ENCODE measurements around the gene FILIP1L. TPM values are rescaled to one million over a fixed set of nuclear protein-coding genes. Genes with fewer than 3 reads are reported as not detected.

Gene FILIP1L
- total RNA-seq, 1 donor from 2014 or later, result 0.15 TPM

GRCh38 chr3:99907959-99908544 lies 206.2 kb downstream of the FILIP1L start:
- Histone ChIP-seq H3F3A (ENCODE audit: low read depth) (no peaks in the 10 kb centered on the region), H3K36me3 (no peaks in the 10 kb centered on the region), H4K20me1 (ENCODE audit: low read depth) (peaks cover 12% of the 10 kb centered on the region), H3K4me1 (peaks cover 16% of the 10 kb centered on the region), H3K9ac (no peak overlapping the region), H3K27me3 (no peaks in the 10 kb centered on the region), H3K79me2 (ENCODE audit: low read depth) (no peaks in the 10 kb centered on the region), H3K4me3 (no peak overlapping the region), H3K9me3 (ENCODE audit: low read depth) (no peaks in the 10 kb centered on the region), H3K4me2 (no peak overlapping the region), H3K27ac (no peak overlapping the region), H2AFZ (replicated peaks) (no peak overlapping the region)
- Mint-ChIP-seq H3K9me3 (no peaks in the 10 kb centered on the region), H3K4me1 (peaks cover 11% of the 10 kb centered on the region), H3K27ac (no peak overlapping the region), H3K36me3 (no peaks in the 10 kb centered on the region), H3K4me3 (no peak overlapping the region), H3K27me3 (ENCODE audit: insufficient read depth, low read depth) (no peaks in the 10 kb centered on the region)
- no peak for TF ChIP-seq EZH2 (IDR thresholded peaks at IDR 0.05)
- TF ChIP-seq EZH2phosphoT487 (IDR thresholded peaks at IDR 0.05), result no peak
- TF ChIP-seq CTCF (IDR thresholded peaks at IDR 0.05), result no peak
- DNase-seq (ENCODE audit: low spot score), result no peak

- no peaks in the 10 kb centered on the region for H3K36me3 Mint-ChIP-seq
- H3K27ac Mint-ChIP-seq, result no peak overlapping the region
- H3K4me3 Mint-ChIP-seq, result no peak overlapping the region
- no peaks in the 10 kb centered on the region for H3K4me1 ChIP-seq
- no peaks in the 10 kb centered on the region for H4K20me1 ChIP-seq (ENCODE audit: low read depth)
- H2AFZ ChIP-seq (replicated peaks), result no peak overlapping the region
- no peak overlapping the region for H3K4me2 ChIP-seq
- no peak overlapping the region for H3K9ac ChIP-seq
- no peaks in the 10 kb centered on the region for H3K9me3 Mint-ChIP-seq
- H3K27me3 Mint-ChIP-seq (ENCODE audit: insufficient read depth, low read depth), result no peaks in the 10 kb centered on the region
- H3F3A ChIP-seq (ENCODE audit: low read depth), result no peaks in the 10 kb centered on the region
- H3K79me2 ChIP-seq (ENCODE audit: low read depth), result no peaks in the 10 kb centered on the region
- no peaks in the 10 kb centered on the region for H3K36me3 ChIP-seq
- DNase-seq (ENCODE audit: low spot score), result no peak
- H3K4me1 Mint-ChIP-seq, result no peaks in the 10 kb centered on the region
- TF ChIP-seq EZH2phosphoT487 (IDR thresholded peaks at IDR 0.05) (no peak), CTCF (IDR thresholded peaks at IDR 0.05) (no peak), EZH2 (IDR thresholded peaks at IDR 0.05) (no peak)
- no peaks in the 10 kb centered on the region for H3K9me3 ChIP-seq (ENCODE audit: low read depth)
- no peak overlapping the region for H3K27ac ChIP-seq
- H3K4me3 ChIP-seq, result no peak overlapping the region
- H3K27me3 ChIP-seq, result no peaks in the 10 kb centered on the region
Measured at GRCh38 chr3:99903869-99904268, 210.4 kb downstream of the FILIP1L start.

- Mint-ChIP-seq H3K27ac (no peak overlapping the region), H3K4me1 (no peaks in the 10 kb centered on the region), H3K36me3 (no peaks in the 10 kb centered on the region), H3K27me3 (ENCODE audit: insufficient read depth, low read depth) (no peaks in the 10 kb centered on the region), H3K4me3 (no peak overlapping the region), H3K9me3 (no peaks in the 10 kb centered on the region)
- Histone ChIP-seq H4K20me1 (ENCODE audit: low read depth) (no peaks in the 10 kb centered on the region), H3K9ac (no peak overlapping the region), H3K9me3 (ENCODE audit: low read depth) (no peaks in the 10 kb centered on the region), H3K4me2 (no peak overlapping the region), H2AFZ (replicated peaks) (no peak overlapping the region), H3F3A (ENCODE audit: low read depth) (no peaks in the 10 kb centered on the region), H3K36me3 (no peaks in the 10 kb centered on the region), H3K4me3 (no peak overlapping the region), H3K27me3 (no peaks in the 10 kb centered on the region), H3K4me1 (no peaks in the 10 kb centered on the region), H3K79me2 (ENCODE audit: low read depth) (no peaks in the 10 kb centered on the region), H3K27ac (no peak overlapping the region)
- no peak for TF ChIP-seq CTCF (IDR thresholded peaks at IDR 0.05)
- no peak for TF ChIP-seq EZH2phosphoT487 (IDR thresholded peaks at IDR 0.05)
- no peak for TF ChIP-seq EZH2 (IDR thresholded peaks at IDR 0.05)
- DNase-seq (ENCODE audit: low spot score), result no peak
Measured at GRCh38 chr3:99902091-99902490, 212.2 kb downstream of the FILIP1L start.
